ENCODE measurements around the gene DAB1. TPM values are rescaled to one million over a fixed set of nuclear protein-coding genes. Genes with fewer than 3 reads are reported as not detected.
"Not testable (repeated sequence)": the region's sequence is repeated elsewhere in the genome, so short reads cannot be mapped to it uniquely, and the experiment has no call there.

DAB1 gene
- total RNA-seq, 4 donors from 2014 or later: 0.48 to 1.2 TPM; not detected in 2

DNA sequence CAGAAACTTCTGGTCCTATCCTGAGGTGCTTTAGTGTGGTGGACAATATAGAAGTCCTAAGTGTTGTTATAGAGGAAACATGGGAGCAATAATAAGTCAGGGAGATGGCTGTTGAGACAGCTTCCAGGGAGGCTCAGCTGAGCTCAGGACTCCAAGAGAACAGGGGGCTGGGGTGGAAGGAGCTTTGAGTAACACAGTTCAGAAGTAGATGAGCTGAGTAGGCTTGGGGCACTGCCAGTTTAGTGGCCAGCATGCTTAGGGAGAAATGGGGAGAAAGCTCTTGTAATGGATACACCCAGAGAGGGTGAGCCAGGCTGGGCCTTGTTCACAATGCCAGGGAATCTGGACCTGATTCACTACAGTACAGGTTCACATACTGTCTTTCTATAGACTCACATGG, 201.6 kb downstream of the DAB1 start:
- H3K27ac ChIP-seq: no peak overlapping the region
- no peak for DNase-seq
- no peak overlapping the region for H3K4me3 ChIP-seq
- H3K27me3 ChIP-seq: no peaks in the 10 kb centered on the region
- TF ChIP-seq POLR2AphosphoS5 (IDR thresholded peaks at IDR 0.05): no peak
- TF ChIP-seq POLR2A (IDR thresholded peaks at IDR 0.05): no peak
- no peak for TF ChIP-seq EP300 (IDR thresholded peaks at IDR 0.05; ENCODE audit: low read depth)
- TF ChIP-seq, protein P1, sequence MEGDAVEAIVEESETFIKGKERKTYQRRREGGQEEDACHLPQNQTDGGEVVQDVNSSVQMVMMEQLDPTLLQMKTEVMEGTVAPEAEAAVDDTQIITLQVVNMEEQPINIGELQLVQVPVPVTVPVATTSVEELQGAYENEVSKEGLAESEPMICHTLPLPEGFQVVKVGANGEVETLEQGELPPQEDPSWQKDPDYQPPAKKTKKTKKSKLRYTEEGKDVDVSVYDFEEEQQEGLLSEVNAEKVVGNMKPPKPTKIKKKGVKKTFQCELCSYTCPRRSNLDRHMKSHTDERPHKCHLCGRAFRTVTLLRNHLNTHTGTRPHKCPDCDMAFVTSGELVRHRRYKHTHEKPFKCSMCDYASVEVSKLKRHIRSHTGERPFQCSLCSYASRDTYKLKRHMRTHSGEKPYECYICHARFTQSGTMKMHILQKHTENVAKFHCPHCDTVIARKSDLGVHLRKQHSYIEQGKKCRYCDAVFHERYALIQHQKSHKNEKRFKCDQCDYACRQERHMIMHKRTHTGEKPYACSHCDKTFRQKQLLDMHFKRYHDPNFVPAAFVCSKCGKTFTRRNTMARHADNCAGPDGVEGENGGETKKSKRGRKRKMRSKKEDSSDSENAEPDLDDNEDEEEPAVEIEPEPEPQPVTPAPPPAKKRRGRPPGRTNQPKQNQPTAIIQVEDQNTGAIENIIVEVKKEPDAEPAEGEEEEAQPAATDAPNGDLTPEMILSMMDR (IDR thresholded peaks at IDR 0.05): no peak
- H3K4me1 ChIP-seq: no peaks in the 10 kb centered on the region
- in situ Hi-C loops (cut with MboI; ENCODE audit: low pct_ligation_motif_present in 1 of 4, low pct_unique_long_range_greater_than_20kb in 1 of 4, low sequenced_read_pairs in 3 of 4): no loop called here
- H3K9me3 ChIP-seq: no peaks in the 10 kb centered on the region
- H3K36me3 ChIP-seq: no peaks in the 10 kb centered on the region
- intact Hi-C loops (cut with DNase I; ENCODE audit: low total_unique reads): no loop called here

DNA sequence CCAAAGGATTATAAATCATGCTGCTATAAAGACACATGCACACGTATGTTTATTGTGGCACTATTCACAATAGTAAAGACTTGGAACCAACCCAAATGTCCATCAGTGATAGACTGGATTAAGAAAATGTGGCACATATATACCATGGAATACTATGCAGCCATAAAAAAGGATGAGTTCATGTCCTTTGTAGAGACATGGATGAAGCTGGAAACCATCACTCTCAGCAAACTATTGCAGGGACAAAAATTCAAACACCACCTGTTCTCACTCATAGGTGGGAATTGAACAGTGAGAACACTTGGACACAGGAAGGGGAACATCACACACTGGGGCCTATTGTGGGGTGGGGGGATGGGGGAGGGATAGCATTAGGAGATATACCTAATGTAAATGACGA, 203.0 kb downstream of the DAB1 start:
- H3K4me3 ChIP-seq; H3K4me1 ChIP-seq; H3K36me3 ChIP-seq; H3K27ac ChIP-seq; H3K9me3 ChIP-seq; intact Hi-C loops (cut with DNase I; ENCODE audit: low total_unique reads); DNase-seq; in situ Hi-C loops (cut with MboI; ENCODE audit: low pct_ligation_motif_present in 1 of 4, low pct_unique_long_range_greater_than_20kb in 1 of 4, low sequenced_read_pairs in 3 of 4); H3K27me3 ChIP-seq: not testable (repeated sequence)
- 65% methylated on average over 1 of the region's 2 CpGs; no CpG with 5 or more reads in 1 of the 2 donors for WGBS, 2 donors (ENCODE audit: low coverage in 1 of 2)

DNA sequence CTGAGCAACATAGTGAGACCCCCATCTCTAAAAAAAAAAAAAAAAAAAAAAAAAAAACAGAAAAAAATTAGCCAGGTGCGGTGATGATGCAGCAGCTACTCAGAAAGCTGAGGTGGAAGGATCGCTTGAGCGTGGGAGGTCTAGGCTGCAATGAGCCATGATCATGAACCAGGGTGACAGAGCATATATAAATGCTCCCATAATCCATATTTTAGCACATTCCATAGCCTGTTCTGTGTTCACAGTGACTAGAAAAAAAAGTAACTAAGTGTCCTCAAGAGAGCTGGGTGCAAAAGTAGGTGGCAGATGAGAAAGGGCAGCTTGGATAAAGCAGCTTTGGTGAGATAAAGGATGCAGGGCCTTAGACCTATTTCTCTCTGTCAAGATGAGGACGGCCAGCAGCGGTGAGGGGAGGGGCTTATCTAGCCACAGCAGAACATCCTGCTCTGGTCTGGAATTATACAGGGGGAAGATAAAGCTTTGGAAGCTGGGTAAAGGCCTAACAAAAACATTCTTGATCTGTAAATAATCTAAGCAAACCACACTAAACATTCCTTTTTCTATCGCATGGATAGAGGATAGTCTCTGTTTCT, 205.3 kb downstream of the DAB1 start:
- in situ Hi-C loops (cut with MboI; ENCODE audit: low pct_ligation_motif_present in 1 of 4, low pct_unique_long_range_greater_than_20kb in 1 of 4, low sequenced_read_pairs in 3 of 4): no loop called here
- Histone ChIP-seq H3K4me3 (no peak overlapping the region), H3K9me3 (no peaks in the 10 kb centered on the region), H3K27ac (no peak overlapping the region), H3K27me3 (no peaks in the 10 kb centered on the region), H3K4me1 (no peaks in the 10 kb centered on the region), H3K36me3 (no peaks in the 10 kb centered on the region)
- 71 to 76% methylated on average over 6 of the region's 6 CpGs for WGBS, 2 donors (ENCODE audit: low coverage in 1 of 2)
- intact Hi-C loops (cut with DNase I; ENCODE audit: low total_unique reads): no loop called here
- no peak for TF ChIP-seq EP300 (IDR thresholded peaks at IDR 0.05; ENCODE audit: low read depth)
- no peak for TF ChIP-seq POLR2AphosphoS5 (IDR thresholded peaks at IDR 0.05)
- TF ChIP-seq, protein P1 (IDR thresholded peaks at IDR 0.05): no peak
- TF ChIP-seq POLR2A (IDR thresholded peaks at IDR 0.05): no peak
- no peak for DNase-seq

DNA sequence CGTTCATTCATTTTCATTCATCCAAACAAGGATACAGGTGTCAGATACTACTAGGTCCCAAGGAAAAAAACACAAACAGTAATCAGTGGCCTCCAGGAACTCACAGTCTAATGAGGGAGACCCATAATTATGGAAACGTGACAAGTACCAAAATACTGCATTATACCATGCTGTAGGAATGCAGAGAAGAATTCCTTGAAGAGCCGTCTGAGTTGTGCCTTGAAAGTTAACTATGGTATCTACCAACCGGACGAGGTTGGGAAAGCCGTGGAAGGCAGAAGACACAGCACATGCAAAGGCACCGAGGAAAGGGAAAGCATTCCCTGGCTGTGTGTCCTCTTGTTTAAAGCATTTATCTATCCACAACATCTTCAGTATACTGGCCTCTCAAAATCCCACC, 206.0 kb downstream of the DAB1 start:
- no peak for DNase-seq
- WGBS, 2 donors (ENCODE audit: low coverage in 1 of 2): 63 to 86% methylated on average over 1 to 7 of the region's 7 CpGs
- H3K4me1 ChIP-seq: no peaks in the 10 kb centered on the region
- no peaks in the 10 kb centered on the region for H3K36me3 ChIP-seq
- H3K4me3 ChIP-seq: no peak overlapping the region
- intact Hi-C loops (cut with DNase I; ENCODE audit: low total_unique reads): no loop called here
- TF ChIP-seq POLR2A (IDR thresholded peaks at IDR 0.05) (no peak), EP300 (IDR thresholded peaks at IDR 0.05; ENCODE audit: low read depth) (no peak), POLR2AphosphoS5 (IDR thresholded peaks at IDR 0.05) (no peak)
- TF ChIP-seq, protein P1 (IDR thresholded peaks at IDR 0.05): no peak
- H3K9me3 ChIP-seq: no peaks in the 10 kb centered on the region
- H3K27ac ChIP-seq: no peak overlapping the region
- no peaks in the 10 kb centered on the region for H3K27me3 ChIP-seq
- in situ Hi-C loops (cut with MboI; ENCODE audit: low pct_ligation_motif_present in 1 of 4, low pct_unique_long_range_greater_than_20kb in 1 of 4, low sequenced_read_pairs in 3 of 4): no loop called here

DNA sequence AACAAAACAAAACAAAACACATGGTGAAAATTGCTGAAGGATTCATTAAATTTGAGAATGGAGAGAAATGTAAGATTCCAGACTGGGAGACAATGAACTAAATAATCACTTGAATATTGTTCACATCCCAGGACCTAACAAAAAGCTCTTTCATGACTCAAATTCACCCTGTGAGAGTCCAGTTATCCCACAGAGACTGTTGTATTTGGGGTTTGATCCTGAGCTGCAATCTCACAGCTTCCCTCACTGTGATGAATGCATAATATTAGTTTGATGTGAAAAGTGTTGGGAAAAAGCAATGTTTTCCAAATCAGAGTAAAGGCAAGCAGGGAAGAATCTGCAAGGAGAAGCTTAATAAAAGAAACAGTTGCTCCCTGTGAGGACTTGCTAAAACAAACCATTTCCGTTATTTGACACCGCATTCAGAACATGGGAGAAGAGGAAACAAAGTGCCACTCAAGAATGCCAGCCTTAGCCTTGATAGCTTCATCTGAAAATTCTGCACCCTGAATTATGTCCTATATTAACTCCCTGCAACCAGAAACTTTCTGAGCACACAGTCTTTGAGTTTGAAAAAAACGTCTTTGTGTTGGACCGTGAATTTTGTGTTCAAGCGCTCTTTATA, 208.8 kb downstream of the DAB1 start:
- Histone ChIP-seq H3K9me3 (no peaks in the 10 kb centered on the region), H3K27ac (no peak overlapping the region), H3K27me3 (no peaks in the 10 kb centered on the region), H3K36me3 (no peaks in the 10 kb centered on the region), H3K4me3 (no peak overlapping the region), H3K4me1 (no peaks in the 10 kb centered on the region)
- TF ChIP-seq, protein P1 (IDR thresholded peaks at IDR 0.05): no peak
- TF ChIP-seq EP300 (IDR thresholded peaks at IDR 0.05; ENCODE audit: low read depth) (no peak), POLR2AphosphoS5 (IDR thresholded peaks at IDR 0.05) (no peak)
- DNase-seq: no peak
- in situ Hi-C loops (cut with MboI; ENCODE audit: low pct_ligation_motif_present in 1 of 4, low pct_unique_long_range_greater_than_20kb in 1 of 4, low sequenced_read_pairs in 3 of 4) (no loop called here), intact Hi-C loops (cut with DNase I; ENCODE audit: low total_unique reads) (no loop called here)
- WGBS, 2 donors (ENCODE audit: low coverage in 1 of 2): 73 to 89% methylated on average over 5 of the region's 5 CpGs

Measured in transverse colon (tissue), 4 donors.